Measurements from ENCODE around the gene MAP3K5.
A peak's percentile ranks its signal among the peaks of the same experiment; 100 is the strongest.

The MAP3K5 gene

GRCh38 chr6:136757150-136757549 is 35.1 kb downstream of the MAP3K5 start:
- Histone ChIP-seq H3K4me3 (ENCODE audit: low read length) (no peak overlapping the region), H3K9ac (ENCODE audit: low read length) (no peak overlapping the region), H3K9me3 (ENCODE audit: control insufficient read depth, low read length) (no peaks in the 10 kb centered on the region), H3K27me3 (replicated peaks; ENCODE audit: control insufficient read depth, insufficient read depth, low read length) (no peaks in the 10 kb centered on the region), H3K4me1 (ENCODE audit: control insufficient read depth, insufficient read depth, low read length) (peaks cover 17% of the 10 kb centered on the region), H3K36me3 (ENCODE audit: control insufficient read depth, insufficient read depth, low read length, severe bottlenecking) (no peaks in the 10 kb centered on the region)
- DNase-seq (ENCODE audit: low read depth) = peak; percentile 56

- no peak overlapping the region for H3K4me3 ChIP-seq (ENCODE audit: low read length)
- peaks cover 20% of the 10 kb centered on the region for H3K4me1 ChIP-seq (ENCODE audit: control insufficient read depth, insufficient read depth, low read length)
- no peak overlapping the region for H3K9ac ChIP-seq (ENCODE audit: low read length)
- H3K9me3 ChIP-seq (ENCODE audit: control insufficient read depth, low read length) = no peaks in the 10 kb centered on the region
- no peaks in the 10 kb centered on the region for H3K36me3 ChIP-seq (ENCODE audit: control insufficient read depth, insufficient read depth, low read length, severe bottlenecking)
- no peak for DNase-seq (ENCODE audit: low read depth)
- H3K27me3 ChIP-seq (replicated peaks; ENCODE audit: control insufficient read depth, insufficient read depth, low read length) = no peaks in the 10 kb centered on the region
Measured at GRCh38 chr6:136754820-136755219, 37.5 kb downstream of the MAP3K5 start.

- Histone ChIP-seq H3K27me3 (replicated peaks; ENCODE audit: control insufficient read depth, insufficient read depth, low read length) (no peaks in the 10 kb centered on the region), H3K9me3 (ENCODE audit: control insufficient read depth, low read length) (no peaks in the 10 kb centered on the region)
- DNase-seq (ENCODE audit: low read depth) = no peak
Measured at GRCh38 chr6:136753624-136754023, 38.7 kb downstream of the MAP3K5 start.

GRCh38 chr6:136752554-136752953 is 39.7 kb downstream of the MAP3K5 start:
- H3K27me3 ChIP-seq (replicated peaks; ENCODE audit: control insufficient read depth, insufficient read depth, low read length) = no peaks in the 10 kb centered on the region
- no peaks in the 10 kb centered on the region for H3K9me3 ChIP-seq (ENCODE audit: control insufficient read depth, low read length)
- H3K4me3 ChIP-seq (ENCODE audit: low read length) = no peak overlapping the region
- peaks cover 20% of the 10 kb centered on the region for H3K4me1 ChIP-seq (ENCODE audit: control insufficient read depth, insufficient read depth, low read length)
- H3K36me3 ChIP-seq (ENCODE audit: control insufficient read depth, insufficient read depth, low read length, severe bottlenecking) = no peaks in the 10 kb centered on the region
- no peak overlapping the region for H3K9ac ChIP-seq (ENCODE audit: low read length)
- no peak for DNase-seq (ENCODE audit: low read depth)

More at GRCh38 chr6:136753624-136754023, 38.7 kb downstream of the MAP3K5 start:
- Histone ChIP-seq H3K4me3 (ENCODE audit: low read length) (no peak overlapping the region), H3K36me3 (ENCODE audit: control insufficient read depth, insufficient read depth, low read length, severe bottlenecking) (no peaks in the 10 kb centered on the region), H3K9ac (ENCODE audit: low read length) (no peak overlapping the region), H3K4me1 (ENCODE audit: control insufficient read depth, insufficient read depth, low read length) (peaks cover 20% of the 10 kb centered on the region)

- H3K27me3 ChIP-seq (replicated peaks; ENCODE audit: control insufficient read depth, insufficient read depth, low read length) = no peaks in the 10 kb centered on the region
Measured at GRCh38 chr6:136751991-136752390, 40.3 kb downstream of the MAP3K5 start.

GRCh38 chr6:136751522-136751956 is 40.7 kb downstream of the MAP3K5 start:
- H3K27me3 ChIP-seq (replicated peaks; ENCODE audit: control insufficient read depth, insufficient read depth, low read length) = no peaks in the 10 kb centered on the region
- no peak for DNase-seq (ENCODE audit: low read depth)

More at GRCh38 chr6:136751991-136752390, 40.3 kb downstream of the MAP3K5 start:
- no peaks in the 10 kb centered on the region for H3K36me3 ChIP-seq (ENCODE audit: control insufficient read depth, insufficient read depth, low read length, severe bottlenecking)
- no peak for DNase-seq (ENCODE audit: low read depth)
- no peak overlapping the region for H3K4me3 ChIP-seq (ENCODE audit: low read length)
- no peaks in the 10 kb centered on the region for H3K9me3 ChIP-seq (ENCODE audit: control insufficient read depth, low read length)
- H3K9ac ChIP-seq (ENCODE audit: low read length) = no peak overlapping the region
- H3K4me1 ChIP-seq (ENCODE audit: control insufficient read depth, insufficient read depth, low read length) = peaks cover 17% of the 10 kb centered on the region

GRCh38 chr6:136750696-136751521 is 41.4 kb downstream of the MAP3K5 start:
- no peak overlapping the region for H3K4me3 ChIP-seq (ENCODE audit: low read length)

More at GRCh38 chr6:136751522-136751956, 40.7 kb downstream of the MAP3K5 start:
- Histone ChIP-seq H3K9me3 (ENCODE audit: control insufficient read depth, low read length) (no peaks in the 10 kb centered on the region), H3K4me1 (ENCODE audit: control insufficient read depth, insufficient read depth, low read length) (peaks cover 16% of the 10 kb centered on the region), H3K4me3 (ENCODE audit: low read length) (no peak overlapping the region), H3K9ac (ENCODE audit: low read length) (no peak overlapping the region), H3K36me3 (ENCODE audit: control insufficient read depth, insufficient read depth, low read length, severe bottlenecking) (no peaks in the 10 kb centered on the region)

GRCh38 chr6:136749359-136749997 is 42.8 kb downstream of the MAP3K5 start:
- Histone ChIP-seq H3K27me3 (replicated peaks; ENCODE audit: control insufficient read depth, insufficient read depth, low read length) (no peaks in the 10 kb centered on the region), H3K9me3 (ENCODE audit: control insufficient read depth, low read length) (no peaks in the 10 kb centered on the region), H3K36me3 (ENCODE audit: control insufficient read depth, insufficient read depth, low read length, severe bottlenecking) (no peaks in the 10 kb centered on the region), H3K9ac (ENCODE audit: low read length) (no peak overlapping the region), H3K4me1 (ENCODE audit: control insufficient read depth, insufficient read depth, low read length) (peaks cover 16% of the 10 kb centered on the region), H3K4me3 (ENCODE audit: low read length) (no peak overlapping the region)
- DNase-seq (ENCODE audit: low read depth) = no peak

More at GRCh38 chr6:136750696-136751521, 41.4 kb downstream of the MAP3K5 start:
- Histone ChIP-seq H3K9me3 (ENCODE audit: control insufficient read depth, low read length) (no peaks in the 10 kb centered on the region), H3K27me3 (replicated peaks; ENCODE audit: control insufficient read depth, insufficient read depth, low read length) (no peaks in the 10 kb centered on the region), H3K4me1 (ENCODE audit: control insufficient read depth, insufficient read depth, low read length) (peaks cover 16% of the 10 kb centered on the region), H3K9ac (ENCODE audit: low read length) (no peak overlapping the region), H3K36me3 (ENCODE audit: control insufficient read depth, insufficient read depth, low read length, severe bottlenecking) (no peaks in the 10 kb centered on the region)
- no peak for DNase-seq (ENCODE audit: low read depth)

- Histone ChIP-seq H3K9ac (ENCODE audit: low read length) (no peak overlapping the region), H3K27me3 (replicated peaks; ENCODE audit: control insufficient read depth, insufficient read depth, low read length) (no peaks in the 10 kb centered on the region), H3K36me3 (ENCODE audit: control insufficient read depth, insufficient read depth, low read length, severe bottlenecking) (no peaks in the 10 kb centered on the region), H3K4me1 (ENCODE audit: control insufficient read depth, insufficient read depth, low read length) (peaks cover 16% of the 10 kb centered on the region), H3K9me3 (ENCODE audit: control insufficient read depth, low read length) (no peaks in the 10 kb centered on the region), H3K4me3 (ENCODE audit: low read length) (no peak overlapping the region)
- no peak for DNase-seq (ENCODE audit: low read depth)
Measured at GRCh38 chr6:136747507-136747906, 44.8 kb downstream of the MAP3K5 start.

GRCh38 chr6:136745300-136745699 is 47.0 kb downstream of the MAP3K5 start:
- no peaks in the 10 kb centered on the region for H3K27me3 ChIP-seq (replicated peaks; ENCODE audit: control insufficient read depth, insufficient read depth, low read length)
- H3K36me3 ChIP-seq (ENCODE audit: control insufficient read depth, insufficient read depth, low read length, severe bottlenecking) = no peaks in the 10 kb centered on the region
- H3K9me3 ChIP-seq (ENCODE audit: control insufficient read depth, low read length) = no peaks in the 10 kb centered on the region
- no peak for DNase-seq (ENCODE audit: low read depth)
- peaks cover 3% of the 10 kb centered on the region for H3K4me1 ChIP-seq (ENCODE audit: control insufficient read depth, insufficient read depth, low read length)
- H3K9ac ChIP-seq (ENCODE audit: low read length) = no peak overlapping the region
- no peak overlapping the region for H3K4me3 ChIP-seq (ENCODE audit: low read length)

GRCh38 chr6:136744889-136745288 is 47.4 kb downstream of the MAP3K5 start:
- no peaks in the 10 kb centered on the region for H3K36me3 ChIP-seq (ENCODE audit: control insufficient read depth, insufficient read depth, low read length, severe bottlenecking)
- no peak overlapping the region for H3K4me3 ChIP-seq (ENCODE audit: low read length)
- peaks cover 6% of the 10 kb centered on the region for H3K4me1 ChIP-seq (ENCODE audit: control insufficient read depth, insufficient read depth, low read length)
- DNase-seq (ENCODE audit: low read depth) = no peak
- no peaks in the 10 kb centered on the region for H3K27me3 ChIP-seq (replicated peaks; ENCODE audit: control insufficient read depth, insufficient read depth, low read length)
- no peak overlapping the region for H3K9ac ChIP-seq (ENCODE audit: low read length)
- H3K9me3 ChIP-seq (ENCODE audit: control insufficient read depth, low read length) = no peaks in the 10 kb centered on the region

Measured in adipocyte (in vitro differentiated cells).